HEK293 (cell line): Measurements from ENCODE around the gene SPINDOC.

Experiments
- CTCF ChIA-PET: fragments of 350-600 bp; formaldehyde crosslinking; extraction: SDS; loops from one replicate; lab custom pipeline; 2021; ENCODE audit warnings: antibody characterized with exemption; lab: Yijun Ruan, JAX
- POLR2A ChIA-PET: fragments of 300-600 bp; formaldehyde crosslinking; extraction: SDS; loops from one replicate; lab custom pipeline; 2020; ENCODE audit warnings: antibody characterized with exemption, inconsistent platforms; lab: Yijun Ruan, JAX
- H3K27ac ChIP-seq: fragments of 200-500 bp; sonication (Bioruptor generic); 2 replicates; pipeline ENCODE4 v1.5.1; 2014; ENCODE audit warnings: low read depth, low read length, control low read depth, inconsistent platforms; ENCODE audit errors: extremely low read depth
- H3K36me3 ChIP-seq, 2 experiments: fragments of 200-500 bp in 1 of 2; sonication (Bioruptor generic) in 1 of 2; 1 replicate in 1 of 2; 2 replicates in 1 of 2; pipeline ENCODE4 v1.5.1; 2014 to 2017; ENCODE audit warnings: inconsistent platforms in 2 of 2, low read length in 2 of 2; ENCODE audit not compliant: control insufficient read depth in 2 of 2, insufficient read depth in 1 of 2
- H3K4me1 ChIP-seq: fragments of 200-500 bp; sonication (Bioruptor generic); 2 replicates; pipeline ENCODE4 v1.5.1; 2014; ENCODE audit warnings: mild to moderate bottlenecking, low read length, inconsistent platforms; ENCODE audit not compliant: control insufficient read depth, insufficient read depth
- H3K4me3 ChIP-seq: 2 replicates; pipeline ENCODE4 v1.5.1; 2011; ENCODE audit warnings: low read depth, mild to moderate bottlenecking, control low read depth, low read length, moderate library complexity
- H3K9me3 ChIP-seq: fragments of 200-500 bp; sonication (Bioruptor generic); 2 replicates; pipeline ENCODE4 v1.5.1; 2014; ENCODE audit warnings: low read depth, low read length, inconsistent platforms; ENCODE audit not compliant: control insufficient read depth, insufficient read depth
- HOXA7 ChIP-seq: sonication (generic); formaldehyde crosslinking; IDR thresholded peaks from 2 replicates; pipeline ENCODE4 v1.8.1; 2022; ENCODE audit warnings: missing genetic modification reagents, borderline replicate concordance
- KLF8 ChIP-seq: fragments of 450-650 bp; formaldehyde crosslinking; IDR thresholded peaks from 2 replicates; pipeline ENCODE4 v1.5.1; 2016; ENCODE audit warnings: missing biosample characterization, missing genetic modification characterization
- MEIS1 ChIP-seq: sonication (generic); formaldehyde crosslinking; IDR thresholded peaks from 2 replicates; pipeline ENCODE4 v1.8.1; 2022; ENCODE audit warnings: missing genetic modification reagents, mild to moderate bottlenecking, borderline replicate concordance
- REPIN1 ChIP-seq: fragments of 450-650 bp; formaldehyde crosslinking; IDR thresholded peaks from 2 replicates; pipeline ENCODE4 v1.5.1; 2017; ENCODE audit warnings: missing biosample characterization, missing genetic modification characterization, low read depth
- REST ChIP-seq: fragments of 450-650 bp; formaldehyde crosslinking; IDR thresholded peaks from 2 replicates; pipeline ENCODE4 v1.5.1; 2016; ENCODE audit warnings: missing biosample characterization, missing genetic modification characterization
- SP3 ChIP-seq: fragments of 450-650 bp; formaldehyde crosslinking; IDR thresholded peaks from 2 replicates; pipeline ENCODE4 v1.5.1; 2016; ENCODE audit warnings: missing biosample characterization, missing genetic modification characterization
- TRIM28 ChIP-seq: IDR thresholded peaks from 2 replicates; pipeline ENCODE4 v1.6.1; 2011; ENCODE audit warnings: low read length, control low read depth, borderline replicate concordance
- YY2 ChIP-seq: fragments of 450-650 bp; formaldehyde crosslinking; IDR thresholded peaks from 2 replicates; pipeline ENCODE4 v1.5.1; 2016; ENCODE audit warnings: missing biosample characterization, missing genetic modification characterization
- ZBTB17 ChIP-seq: fragments of 450-650 bp; formaldehyde crosslinking; IDR thresholded peaks from 2 replicates; pipeline ENCODE4 v1.5.1; 2016; ENCODE audit warnings: missing biosample characterization, missing genetic modification characterization
- ZBTB48 ChIP-seq: fragments of 450-650 bp; formaldehyde crosslinking; IDR thresholded peaks from 2 replicates; pipeline ENCODE4 v1.5.1; 2016; ENCODE audit warnings: missing biosample characterization, missing genetic modification characterization
- ZEB2 ChIP-seq: fragments of 450-650 bp; formaldehyde crosslinking; IDR thresholded peaks from 2 replicates; pipeline ENCODE4 v1.5.1; 2016; ENCODE audit warnings: missing biosample characterization, missing genetic modification characterization
- ZNF140 ChIP-seq: fragments of 450-650 bp; formaldehyde crosslinking; IDR thresholded peaks from 2 replicates; pipeline ENCODE4 v1.5.1; 2016; ENCODE audit warnings: missing biosample characterization, missing genetic modification characterization
- ZNF155 ChIP-seq: fragments of 450-650 bp; formaldehyde crosslinking; IDR thresholded peaks from 2 replicates; pipeline ENCODE4 v1.5.1; 2016; ENCODE audit warnings: missing biosample characterization, missing genetic modification characterization
- ZNF157 ChIP-seq: fragments of 450-650 bp; formaldehyde crosslinking; IDR thresholded peaks from 2 replicates; pipeline ENCODE4 v1.5.1; 2016; ENCODE audit warnings: missing biosample characterization, missing genetic modification characterization
- ZNF174 ChIP-seq: fragments of 450-650 bp; formaldehyde crosslinking; IDR thresholded peaks from 2 replicates; pipeline ENCODE4 v1.5.0; 2017; ENCODE audit warnings: missing biosample characterization, mild to moderate bottlenecking, missing genetic modification characterization
- ZNF239 ChIP-seq: fragments of 450-650 bp; formaldehyde crosslinking; IDR thresholded peaks from 2 replicates; pipeline ENCODE4 v1.5.1; 2016; ENCODE audit warnings: missing biosample characterization, missing genetic modification characterization
- ZNF248 ChIP-seq: fragments of 450-650 bp; formaldehyde crosslinking; IDR thresholded peaks from 2 replicates; pipeline ENCODE4 v1.5.1; 2017; ENCODE audit warnings: missing biosample characterization, missing genetic modification characterization
- ZNF280C ChIP-seq: fragments of 450-650 bp; formaldehyde crosslinking; IDR thresholded peaks from 2 replicates; pipeline ENCODE4 v1.5.1; 2016; ENCODE audit warnings: missing biosample characterization, missing genetic modification characterization
- ZNF335 ChIP-seq: fragments of 450-650 bp; formaldehyde crosslinking; conservative IDR thresholded peaks from 2 replicates; pipeline ENCODE4 v1.5.1; 2016; ENCODE audit warnings: missing biosample characterization, missing genetic modification characterization
- ZNF488 ChIP-seq: fragments of 450-650 bp; formaldehyde crosslinking; IDR thresholded peaks from 2 replicates; pipeline ENCODE4 v1.5.1; 2016; ENCODE audit warnings: missing biosample characterization, missing genetic modification characterization
- ZNF544 ChIP-seq: fragments of 450-650 bp; formaldehyde crosslinking; IDR thresholded peaks from 2 replicates; pipeline ENCODE4 v1.5.0; 2017; ENCODE audit warnings: missing biosample characterization, missing genetic modification characterization
- ZNF548 ChIP-seq: fragments of 450-650 bp; formaldehyde crosslinking; IDR thresholded peaks from 2 replicates; pipeline ENCODE4 v1.5.1; 2016; ENCODE audit warnings: missing biosample characterization, missing genetic modification characterization
- ZNF560 ChIP-seq: fragments of 450-650 bp; formaldehyde crosslinking; IDR thresholded peaks from 2 replicates; pipeline ENCODE4 v1.5.1; 2017; ENCODE audit warnings: missing biosample characterization, missing genetic modification characterization, borderline replicate concordance
- ZNF596 ChIP-seq: fragments of 450-650 bp; IDR thresholded peaks from 2 replicates; pipeline ENCODE4 v1.5.0; 2018; ENCODE audit warnings: missing biosample characterization, mild to moderate bottlenecking, missing genetic modification characterization, moderate library complexity
- ZNF692 ChIP-seq: fragments of 450-650 bp; formaldehyde crosslinking; IDR thresholded peaks from 2 replicates; pipeline ENCODE4 v1.5.1; 2016; ENCODE audit warnings: missing biosample characterization, missing genetic modification characterization
- ZNF76 ChIP-seq: fragments of 450-650 bp; formaldehyde crosslinking; IDR thresholded peaks from 2 replicates; pipeline ENCODE4; 2016; ENCODE audit warnings: low read depth, missing biosample characterization, missing genetic modification characterization, borderline replicate concordance
- ZNF830 ChIP-seq: fragments of 450-650 bp; IDR thresholded peaks from 2 replicates; pipeline ENCODE4 v1.5.0; 2018; ENCODE audit warnings: missing biosample characterization, missing genetic modification characterization, low read depth, mild to moderate bottlenecking, moderate library complexity

Gene SPINDOC

GRCh38 chr11:63855975-63856374, 42.7 kb downstream of the SPINDOC start:
- TF ChIP-seq ZNF140 (tag by site-specific recombination) (no peak), ZBTB48 (tag by site-specific recombination) (no peak), ZNF544 (tag by site-specific recombination) (no peak), TRIM28 (no peak), ZNF548 (no peak), ZNF248 (no peak), REPIN1 (tag by site-specific recombination) (no peak), REST (tag by site-specific recombination) (no peak), ZNF157 (tag by site-specific recombination) (no peak), YY2 (no peak), ZNF239 (tag by site-specific recombination) (no peak)
- POLR2A ChIA-PET: interaction anchor here (0.6 to 0.9 kb wide), 2 partner anchors 11 to 1858 kb away, joined by 4 to 5 read pairs; no protein-coding TSS in a partner anchor
- CTCF ChIA-PET: interaction anchor here (0.9 to 1.4 kb wide), 3 partner anchors 11 to 90 kb away, joined by 3 to 5 read pairs (median 4); no protein-coding TSS in a partner anchor

GRCh38 chr11:63858628-63859550, 45.6 kb downstream of the SPINDOC start:
- H3K36me3 ChIP-seq: peaks cover 0 to 6% of the 10 kb centered on the region in 2 experiments; a peak in 2 of 3 replicates
- H3K4me3 ChIP-seq: no peak overlapping the region
- no peaks in the 10 kb centered on the region for H3K9me3 ChIP-seq
- no peak overlapping the region for H3K27ac ChIP-seq
- H3K4me1 ChIP-seq: no peaks in the 10 kb centered on the region; the same call in 1 of the 2 replicates
- ChIA-PET CTCF (interaction anchor here (0.6 to 0.7 kb wide), 2 partner anchors 294 to 867 kb away, joined by 3 read pairs; no protein-coding TSS in a partner anchor), POLR2A (interaction anchor here (0.6 kb wide), 1 partner anchor 48 kb away, joined by 5 read pairs; no protein-coding TSS in a partner anchor)
- TF ChIP-seq ZNF560 (no peak), KLF8 (no peak), ZEB2 (0 out of 2 replicates have a peak, but pooled peaks have one; percentile 36), ZNF830 (tag by site-specific recombination) (no peak), MEIS1 (CRISPR knock-in tag) (no peak), ZNF174 (tag by site-specific recombination) (no peak), ZNF596 (tag by site-specific recombination) (no peak), SP3 (tag by site-specific recombination) (no peak), ZNF280C (tag by site-specific recombination) (no peak), HOXA7 (CRISPR knock-in tag) (no peak), ZNF692 (tag by site-specific recombination) (0 out of 2 replicates have a peak, but pooled peaks have one; percentile 14), ZNF488 (tag by site-specific recombination) (no peak), ZNF76 (tag by site-specific recombination) (0 out of 2 replicates have a peak, but pooled peaks have one; percentile 28), ZNF155 (tag by site-specific recombination) (no peak), ZBTB17 (tag by site-specific recombination) (peak; percentile 45; the same call in 1 of the 2 replicates), ZNF335 (tag by site-specific recombination) (peak; percentile 47)

More at GRCh38 chr11:63855975-63856374, 42.7 kb downstream of the SPINDOC start:
- H3K36me3 ChIP-seq: no peaks in the 10 kb centered on the region; a peak in 1 of 3 replicates
- no peak overlapping the region for H3K27ac ChIP-seq
- H3K4me1 ChIP-seq: no peaks in the 10 kb centered on the region; the same call in 1 of the 2 replicates
- H3K4me3 ChIP-seq: no peak overlapping the region
- no peaks in the 10 kb centered on the region for H3K9me3 ChIP-seq
